ENCODE measurements around the gene SRP68.

SRP68 gene

GRCh38 chr17:76094046-76094445 lies 21.7 kb upstream of the SRP68 start:
- no peak overlapping the region for H3K27ac ChIP-seq (ENCODE audit: extremely low read depth, low read depth, low read length)
- CTCF ChIA-PET = interaction anchor here (0.6 to 1.4 kb wide), 4 partner anchors 14 to 305 kb away, joined by 3 to 6 read pairs (median 3); no protein-coding TSS in a partner anchor

GRCh38 chr17:76092526-76093413 lies 20.5 kb upstream of the SRP68 start:
- H3K36me3 ChIP-seq (ENCODE audit: control insufficient read depth in 2 of 2, insufficient read depth in 1 of 2, low read length in 2 of 2) = peaks cover 32 to 95% of the 10 kb centered on the region in 2 experiments
- no peaks in the 10 kb centered on the region for H3K9me3 ChIP-seq (ENCODE audit: control insufficient read depth, insufficient read depth, low read depth, low read length)
- ChIA-PET CTCF (interaction anchor here (0.6 to 0.8 kb wide), 4 partner anchors 72 to 243 kb away, joined by 3 to 5 read pairs (median 4); no protein-coding TSS in a partner anchor), POLR2A (interaction anchor here (1.0 to 1.4 kb wide), 2 partner anchors 13 to 78 kb away, joined by 3 to 5 read pairs; no protein-coding TSS in a partner anchor)
- H3K4me3 ChIP-seq (ENCODE audit: low read depth, low read length) = no peak overlapping the region
- TF ChIP-seq ZNF701 (tag by site-specific recombination; IDR thresholded peaks at IDR 0.05) (no peak), ZBTB7A (tag by site-specific recombination; IDR thresholded peaks at IDR 0.05; ENCODE audit: low read depth) (no peak)
- H3K4me1 ChIP-seq (ENCODE audit: control insufficient read depth, insufficient read depth, low read length) = no peaks in the 10 kb centered on the region
- H3K27ac ChIP-seq (ENCODE audit: extremely low read depth, low read depth, low read length) = no peak overlapping the region

More at GRCh38 chr17:76094046-76094445, 21.7 kb upstream of the SRP68 start:
- no peak for TF ChIP-seq ZIC2 (tag by site-specific recombination; IDR thresholded peaks at IDR 0.05)
- no peak for TF ChIP-seq SETDB1 (IDR thresholded peaks at IDR 0.05; ENCODE audit: insufficient read length, low read length)
- no peak for TF ChIP-seq IKZF3 (tag by site-specific recombination; IDR thresholded peaks at IDR 0.05)
- no peak for TF ChIP-seq ZNF16 (tag by site-specific recombination; IDR thresholded peaks at IDR 0.05; ENCODE audit: low read depth)
- no peak for TF ChIP-seq ZNF146 (tag by site-specific recombination; IDR thresholded peaks at IDR 0.05)
- TF ChIP-seq ZNF174 (tag by site-specific recombination; IDR thresholded peaks at IDR 0.05) = no peak
- TF ChIP-seq, protein P1, sequence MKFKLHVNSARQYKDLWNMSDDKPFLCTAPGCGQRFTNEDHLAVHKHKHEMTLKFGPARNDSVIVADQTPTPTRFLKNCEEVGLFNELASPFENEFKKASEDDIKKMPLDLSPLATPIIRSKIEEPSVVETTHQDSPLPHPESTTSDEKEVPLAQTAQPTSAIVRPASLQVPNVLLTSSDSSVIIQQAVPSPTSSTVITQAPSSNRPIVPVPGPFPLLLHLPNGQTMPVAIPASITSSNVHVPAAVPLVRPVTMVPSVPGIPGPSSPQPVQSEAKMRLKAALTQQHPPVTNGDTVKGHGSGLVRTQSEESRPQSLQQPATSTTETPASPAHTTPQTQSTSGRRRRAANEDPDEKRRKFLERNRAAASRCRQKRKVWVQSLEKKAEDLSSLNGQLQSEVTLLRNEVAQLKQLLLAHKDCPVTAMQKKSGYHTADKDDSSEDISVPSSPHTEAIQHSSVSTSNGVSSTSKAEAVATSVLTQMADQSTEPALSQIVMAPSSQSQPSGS (tag by site-specific recombination; IDR thresholded peaks at IDR 0.05; ENCODE audit: low read depth) = no peak
- no peak for TF ChIP-seq ZNF664 (tag by site-specific recombination; IDR thresholded peaks at IDR 0.05)
- TF ChIP-seq BCL6B (tag by site-specific recombination; IDR thresholded peaks at IDR 0.05) = no peak
- TF ChIP-seq, protein P2, sequence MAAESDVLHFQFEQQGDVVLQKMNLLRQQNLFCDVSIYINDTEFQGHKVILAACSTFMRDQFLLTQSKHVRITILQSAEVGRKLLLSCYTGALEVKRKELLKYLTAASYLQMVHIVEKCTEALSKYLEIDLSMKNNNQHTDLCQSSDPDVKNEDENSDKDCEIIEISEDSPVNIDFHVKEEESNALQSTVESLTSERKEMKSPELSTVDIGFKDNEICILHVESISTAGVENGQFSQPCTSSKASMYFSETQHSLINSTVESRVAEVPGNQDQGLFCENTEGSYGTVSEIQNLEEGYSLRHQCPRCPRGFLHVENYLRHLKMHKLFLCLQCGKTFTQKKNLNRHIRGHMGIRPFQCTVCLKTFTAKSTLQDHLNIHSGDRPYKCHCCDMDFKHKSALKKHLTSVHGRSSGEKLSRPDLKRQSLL (tag by site-specific recombination; IDR thresholded peaks at IDR 0.05) = no peak
- TF ChIP-seq ZNF354C (tag by site-specific recombination; IDR thresholded peaks at IDR 0.05; ENCODE audit: borderline replicate concordance, low read depth) = no peak
- TF ChIP-seq ZNF133 (tag by site-specific recombination; IDR thresholded peaks at IDR 0.05) = no peak
- TF ChIP-seq ZNF211 (tag by site-specific recombination; IDR thresholded peaks at IDR 0.05; ENCODE audit: low read depth) = no peak
- TF ChIP-seq, protein P3, sequence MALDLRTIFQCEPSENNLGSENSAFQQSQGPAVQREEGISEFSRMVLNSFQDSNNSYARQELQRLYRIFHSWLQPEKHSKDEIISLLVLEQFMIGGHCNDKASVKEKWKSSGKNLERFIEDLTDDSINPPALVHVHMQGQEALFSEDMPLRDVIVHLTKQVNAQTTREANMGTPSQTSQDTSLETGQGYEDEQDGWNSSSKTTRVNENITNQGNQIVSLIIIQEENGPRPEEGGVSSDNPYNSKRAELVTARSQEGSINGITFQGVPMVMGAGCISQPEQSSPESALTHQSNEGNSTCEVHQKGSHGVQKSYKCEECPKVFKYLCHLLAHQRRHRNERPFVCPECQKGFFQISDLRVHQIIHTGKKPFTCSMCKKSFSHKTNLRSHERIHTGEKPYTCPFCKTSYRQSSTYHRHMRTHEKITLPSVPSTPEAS (tag by site-specific recombination; IDR thresholded peaks at IDR 0.05) = no peak
- no peak for TF ChIP-seq ZNF624 (tag by site-specific recombination; IDR thresholded peaks at IDR 0.05)
- no peak for TF ChIP-seq HOXC10 (CRISPR knock-in tag; IDR thresholded peaks at IDR 0.05)
- TF ChIP-seq ZNF777 (tag by site-specific recombination; IDR thresholded peaks at IDR 0.05; ENCODE audit: borderline replicate concordance) = no peak
- Histone ChIP-seq H3K9me3 (ENCODE audit: control insufficient read depth, insufficient read depth, low read depth, low read length) (no peaks in the 10 kb centered on the region), H3K36me3 (ENCODE audit: control insufficient read depth in 2 of 2, insufficient read depth in 1 of 2, low read length in 2 of 2) (peaks cover 38 to 90% of the 10 kb centered on the region in 2 experiments), H3K4me1 (ENCODE audit: control insufficient read depth, insufficient read depth, low read length) (no peaks in the 10 kb centered on the region), H3K4me3 (ENCODE audit: low read depth, low read length) (no peak overlapping the region)
- POLR2A ChIA-PET = no interaction called here

Measured in HEK293 (cell line).